Cardiac muscle cell (in vitro differentiated cells and primary cell): ENCODE measurements around the gene SMAD3. TPM values are rescaled to one million over a fixed set of nuclear protein-coding genes. Genes with fewer than 3 reads are reported as not detected.
A peak's percentile ranks its signal among the peaks of the same experiment; 100 is the strongest.

Experiments used
- DNase-seq, 2 donors: peaks; one replicate each; pipeline versions ENCODE4 v3.0.0 to v3.0.0-alpha.2; 2010 to 2017; ENCODE audit warnings: low read depth in 1 of 2, low spot score in 1 of 2
- H3K27ac ChIP-seq: fragments of 200-600 bp; sonication (generic); 2 replicates; pipeline ENCODE4 v1.5.1; 2016
- H3K27me3 ChIP-seq: fragments of 200-600 bp; sonication (generic); 2 replicates; pipeline ENCODE4 v1.6.0; 2016; ENCODE audit warnings: control low read depth
- H3K36me3 ChIP-seq: fragments of 200-600 bp; sonication (generic); 2 replicates; pipeline ENCODE4 v1.5.1; 2016; ENCODE audit warnings: control low read depth
- H3K4me1 ChIP-seq: fragments of 200-600 bp; sonication (generic); 2 replicates; pipeline ENCODE4 v1.8.1; 2017; ENCODE audit warnings: low read depth, mild to moderate bottlenecking, mixed run types
- H3K4me3 ChIP-seq: fragments of 200-600 bp; sonication (generic); 2 replicates; pipeline ENCODE4 v1.5.1; 2016; ENCODE audit warnings: mild to moderate bottlenecking
- H3K9me3 ChIP-seq: fragments of 200-600 bp; sonication (generic); 2 replicates; pipeline ENCODE4 v1.5.1; 2017; ENCODE audit warnings: low read depth, mild to moderate bottlenecking, control low read depth
- CTCF ChIP-seq: IDR thresholded peaks from 2 replicates; pipeline ENCODE4 v1.5.1; 2012; ENCODE audit warnings: low read depth, mild to moderate bottlenecking, low read length
- polyA plus RNA-seq: library from polyadenylated mRNA; unstranded; fragments of >200 nt; fragmentation: Nextera tagmentation; extraction: Ambion mirVana; gene quantifications from 2 replicates; pipeline ENCODE4 v1.2.1, GENCODE V29; 2016
- total RNA-seq: library from RNA; depleted of rRNA; stranded (reverse); fragments of >200 nt; gene quantifications from 2 replicates; pipeline ENCODE4 v1.2.3, GENCODE V29; 2016

The SMAD3 gene
- total and polyA plus RNA-seq, 2 experiments from 2014 or later: 16.3 to 29.2 TPM

GRCh38 chr15:67232591-67232990 lies 167.2 kb downstream of the SMAD3 start:
- Histone ChIP-seq H3K36me3 (peaks cover 11% of the 10 kb centered on the region), H3K27me3 (no peaks in the 10 kb centered on the region), H3K9me3 (no peaks in the 10 kb centered on the region), H3K27ac (no peak overlapping the region), H3K4me3 (no peak overlapping the region), H3K4me1 (no peaks in the 10 kb centered on the region)
- DNase-seq: no peak
- no peak for TF ChIP-seq CTCF

- DNase-seq: peak in 1 of 2 donors; percentile 1
- Histone ChIP-seq H3K27ac (no peak overlapping the region), H3K9me3 (no peaks in the 10 kb centered on the region), H3K27me3 (no peaks in the 10 kb centered on the region), H3K36me3 (no peaks in the 10 kb centered on the region), H3K4me3 (no peak overlapping the region), H3K4me1 (no peaks in the 10 kb centered on the region)
- TF ChIP-seq CTCF: no peak
These were observed 175.1 kb downstream of the SMAD3 start for GRCh38 chr15:67240235-67241131.

- DNase-seq: no peak
- no peaks in the 10 kb centered on the region for H3K9me3 ChIP-seq
- H3K27ac ChIP-seq: peak overlapping the region; percentile 21
These were observed 175.9 kb downstream of the SMAD3 start for GRCh38 chr15:67241132-67241855.

GRCh38 chr15:67242708-67243111 lies 177.3 kb downstream of the SMAD3 start:
- DNase-seq: peak in 1 of 2 donors; percentile 17
- Histone ChIP-seq H3K27ac (no peak overlapping the region), H3K4me3 (no peak overlapping the region), H3K27me3 (no peaks in the 10 kb centered on the region), H3K4me1 (no peaks in the 10 kb centered on the region), H3K9me3 (no peaks in the 10 kb centered on the region), H3K36me3 (no peaks in the 10 kb centered on the region)
- TF ChIP-seq CTCF: no peak

More at GRCh38 chr15:67241132-67241855, 175.9 kb downstream of the SMAD3 start:
- TF ChIP-seq CTCF: no peak
- no peak overlapping the region for H3K4me3 ChIP-seq
- H3K27me3 ChIP-seq: no peaks in the 10 kb centered on the region
- H3K36me3 ChIP-seq: no peaks in the 10 kb centered on the region
- no peaks in the 10 kb centered on the region for H3K4me1 ChIP-seq

Other genes with a start within 250 kb of the SMAD3 start
- 27.8 and 51.9 TPM in 2 replicates for gene AAGAB, start 189.1 kb downstream of the SMAD3 start, total RNA-seq
- gene AAGAB, start 189.1 kb downstream of the SMAD3 start, polyA plus RNA-seq: 39.9 and 45.3 TPM in 2 replicates
- 5.9 and 8.0 TPM in 2 replicates for gene IQCH, start 189.2 kb downstream of the SMAD3 start, total RNA-seq
- 5.6 and 6.9 TPM in 2 replicates for gene IQCH, start 189.2 kb downstream of the SMAD3 start, polyA plus RNA-seq